Measurements from ENCODE around the gene LYPD4. TPM values are rescaled to one million over a fixed set of nuclear protein-coding genes. Genes with fewer than 3 reads are reported as not detected.

LYPD4 gene
- total RNA-seq, 4 donors from 2014 or later: not detected

- no peak overlapping the region for H3K4me3 ChIP-seq
- peaks cover 0 to 43% (median 10%) of the 10 kb centered on the region in 3 donors for H3K4me1 ChIP-seq
- WGBS, 2 donors (ENCODE audit: low coverage in 1 of 2): 80 to 100% methylated on average over 1 to 2 of the region's 12 CpGs
- no peak for ATAC-seq
- no peak for TF ChIP-seq EP300 (IDR thresholded peaks at IDR 0.05)
- no peak for TF ChIP-seq POLR2A (IDR thresholded peaks at IDR 0.05)
- TF ChIP-seq POLR2AphosphoS5 (IDR thresholded peaks at IDR 0.05): no peak
- TF ChIP-seq CTCF (IDR thresholded peaks at IDR 0.05): no peak
- no peak overlapping the region for H3K27ac ChIP-seq
- no peaks in the 10 kb centered on the region for H3K9me3 ChIP-seq
- H3K27me3 ChIP-seq: no peaks in the 10 kb centered on the region
- peaks cover 0 to 57% of the 10 kb centered on the region in 2 donors for H3K36me3 ChIP-seq
These were observed 44.4 kb upstream of the LYPD4 start for GRCh38 chr19:41888926-41889325.

- peaks cover 0 to 51% of the 10 kb centered on the region in 2 donors for H3K36me3 ChIP-seq
- H3K4me1 ChIP-seq: peaks cover 0 to 51% (median 10%) of the 10 kb centered on the region in 3 donors
- H3K4me3 ChIP-seq: no peak overlapping the region
- no peaks in the 10 kb centered on the region for H3K9me3 ChIP-seq
- WGBS, 2 donors (ENCODE audit: low coverage in 1 of 2): 29 to 57% methylated on average over 3 to 4 of the region's 17 CpGs
- TF ChIP-seq POLR2AphosphoS5 (IDR thresholded peaks at IDR 0.05) (no peak), POLR2A (IDR thresholded peaks at IDR 0.05) (no peak), CTCF (IDR thresholded peaks at IDR 0.05) (no peak), EP300 (IDR thresholded peaks at IDR 0.05) (no peak)
- no peak for ATAC-seq
- no peak overlapping the region for H3K27ac ChIP-seq
- H3K27me3 ChIP-seq: no peaks in the 10 kb centered on the region
These were observed 43.4 kb upstream of the LYPD4 start for GRCh38 chr19:41887711-41888382.

- Histone ChIP-seq H3K27me3 (no peaks in the 10 kb centered on the region), H3K36me3 (peaks cover 0 to 43% of the 10 kb centered on the region in 2 donors), H3K27ac (no peak overlapping the region), H3K4me1 (peaks cover 0 to 59% (median 10%) of the 10 kb centered on the region in 3 donors), H3K9me3 (no peaks in the 10 kb centered on the region), H3K4me3 (peak overlapping the region in 1 of 2 donors; percentile 8)
- ATAC-seq: no peak
- TF ChIP-seq POLR2A (IDR thresholded peaks at IDR 0.05) (no peak), CTCF (IDR thresholded peaks at IDR 0.05) (no peak), EP300 (IDR thresholded peaks at IDR 0.05) (no peak), POLR2AphosphoS5 (IDR thresholded peaks at IDR 0.05) (no peak)
- 60 to 71% methylated on average over 6 to 7 of the region's 13 CpGs for WGBS, 2 donors (ENCODE audit: low coverage in 1 of 2)
These were observed 42.6 kb upstream of the LYPD4 start for GRCh38 chr19:41886761-41887710.

GRCh38 chr19:41883821-41884733 is 39.6 kb upstream of the LYPD4 start:
- peak in 1 of 4 experiments; percentile 55 for TF ChIP-seq CTCF (IDR thresholded peaks at IDR 0.05)
- TF ChIP-seq EP300 (IDR thresholded peaks at IDR 0.05): no peak
- TF ChIP-seq POLR2AphosphoS5 (IDR thresholded peaks at IDR 0.05): peak; percentile 66
- TF ChIP-seq POLR2A (IDR thresholded peaks at IDR 0.05): peak in 1 of 2 donors; percentile 54
- Histone ChIP-seq H3K4me3 (peak overlapping the region; percentile 94), H3K9me3 (no peaks in the 10 kb centered on the region), H3K36me3 (peaks cover 0 to 13% of the 10 kb centered on the region in 2 donors), H3K4me1 (peaks cover 0 to 59% (median 10%) of the 10 kb centered on the region in 3 donors), H3K27ac (peak overlapping the region in 3 of 4 donors; percentile 86 to 89 (median 87)), H3K27me3 (no peaks in the 10 kb centered on the region)
- peak; percentile 99 for ATAC-seq
- WGBS, 2 donors (ENCODE audit: low coverage in 1 of 2): 0 to 2% methylated on average over 1 to 26 of the region's 66 CpGs
